H9 (cell line): ENCODE results near the gene OR4N5. TPM values are rescaled to one million over a fixed set of nuclear protein-coding genes. Genes with fewer than 3 reads are reported as not detected.

ENCODE experiments used
- DNase-seq: peaks from one replicate; pipeline ENCODE4 v3.0.0-alpha.2; 2017
- H2AFZ ChIP-seq: one replicate; pipeline ENCODE4 v1.6.1; 2013; ENCODE audit warnings: mild to moderate bottlenecking, low read length, control low read depth, moderate library complexity
- H2AK5ac ChIP-seq: 2 replicates; pipeline ENCODE4 v1.6.1; 2013; ENCODE audit warnings: low read length, control low read depth, mixed read lengths; ENCODE audit not compliant: insufficient read length
- H2BK120ac ChIP-seq: one replicate; pipeline ENCODE4 v1.6.1; 2013; ENCODE audit warnings: low read depth, mild to moderate bottlenecking, low read length, control low read depth, inconsistent platforms; ENCODE audit not compliant: poor library complexity, severe bottlenecking
- H2BK12ac ChIP-seq: 2 replicates; pipeline ENCODE4 v1.6.1; 2013; ENCODE audit warnings: low read length, control low read depth, mixed read lengths, low read depth; ENCODE audit not compliant: insufficient read length
- H2BK15ac ChIP-seq: 2 replicates; pipeline ENCODE4 v1.6.1; 2013; ENCODE audit warnings: low read depth, low read length, control low read depth
- H2BK20ac ChIP-seq: one replicate; pipeline ENCODE4 v1.6.1; 2013; ENCODE audit warnings: low read depth, mild to moderate bottlenecking, low read length, control low read depth, inconsistent platforms; ENCODE audit not compliant: poor library complexity, severe bottlenecking
- H2BK5ac ChIP-seq: 2 replicates; pipeline ENCODE4 v1.6.1; 2013; ENCODE audit warnings: low read length, control low read depth, mixed read lengths; ENCODE audit not compliant: insufficient read length
- H3K14ac ChIP-seq: 2 replicates; pipeline ENCODE4 v1.6.1; 2013; ENCODE audit warnings: low read length, control low read depth; ENCODE audit not compliant: insufficient read depth
- H3K18ac ChIP-seq: 2 replicates; pipeline ENCODE4 v1.6.1; 2013; ENCODE audit warnings: low read depth, mild to moderate bottlenecking, mixed read lengths, low read length, control low read depth; ENCODE audit not compliant: insufficient read length
- H3K23ac ChIP-seq: 2 replicates; pipeline ENCODE4 v1.6.1; 2013; ENCODE audit warnings: low read length, control low read depth, mixed read lengths, low read depth; ENCODE audit not compliant: insufficient read length
- H3K23me2 ChIP-seq: 2 replicates; pipeline ENCODE4 v1.6.1; 2013; ENCODE audit warnings: low read depth, mild to moderate bottlenecking, mixed read lengths, low read length, control low read depth; ENCODE audit not compliant: insufficient read length, poor library complexity, severe bottlenecking
- H3K27ac ChIP-seq: 2 replicates; pipeline ENCODE4 v1.5.1; 2013; ENCODE audit warnings: low read length, control low read depth, mixed read lengths, low read depth; ENCODE audit not compliant: insufficient read length
- H3K27me3 ChIP-seq: 2 replicates; pipeline ENCODE4 v1.6.1; 2013; ENCODE audit warnings: low read length, control low read depth, inconsistent platforms; ENCODE audit not compliant: insufficient read depth
- H3K4ac ChIP-seq: 2 replicates; pipeline ENCODE4 v1.6.1; 2013; ENCODE audit warnings: low read depth, mild to moderate bottlenecking, control low read depth, inconsistent platforms, low read length, moderate library complexity
- H3K4me1 ChIP-seq: 2 replicates; pipeline ENCODE4 v1.6.1; 2013; ENCODE audit warnings: low read length, control low read depth, inconsistent platforms; ENCODE audit not compliant: insufficient read depth
- H3K4me2 ChIP-seq: 2 replicates; pipeline ENCODE4 v1.6.1; 2013; ENCODE audit warnings: low read length, control low read depth, mixed read lengths; ENCODE audit not compliant: insufficient read length, insufficient read depth
- H3K56ac ChIP-seq: 2 replicates; pipeline ENCODE4 v1.6.1; 2013; ENCODE audit warnings: low read depth, mild to moderate bottlenecking, mixed read lengths, low read length, control low read depth; ENCODE audit not compliant: insufficient read length
- H3K79me1 ChIP-seq: 2 replicates; pipeline ENCODE4 v1.6.1; 2013; ENCODE audit warnings: low read depth, mild to moderate bottlenecking, moderate library complexity, low read length, control low read depth, inconsistent platforms; ENCODE audit not compliant: insufficient read depth, poor library complexity, severe bottlenecking
- H3K79me2 ChIP-seq: 2 replicates; pipeline ENCODE4 v1.6.1; 2013; ENCODE audit warnings: low read length, control low read depth, inconsistent platforms; ENCODE audit not compliant: insufficient read depth
- H3K9ac ChIP-seq: 2 replicates; pipeline ENCODE4 v1.6.1; 2013; ENCODE audit warnings: low read length, control low read depth, mixed read lengths; ENCODE audit not compliant: insufficient read length; ENCODE audit errors: extremely low read depth
- H3K9me3 ChIP-seq: one replicate; pipeline ENCODE4 v1.6.1; 2013; ENCODE audit warnings: low read depth, low read length, inconsistent platforms; ENCODE audit not compliant: control insufficient read depth
- H3T11ph ChIP-seq: one replicate; pipeline ENCODE4 v1.6.1; 2013; ENCODE audit warnings: mild to moderate bottlenecking, low read length, control low read depth, inconsistent platforms
- H4K20me1 ChIP-seq: one replicate; pipeline ENCODE4 v1.6.1; 2013; ENCODE audit not compliant: control insufficient read depth, insufficient read length, insufficient read depth
- H4K5ac ChIP-seq: 2 replicates; pipeline ENCODE4 v1.6.1; 2013; ENCODE audit warnings: low read depth, mild to moderate bottlenecking, mixed read lengths, low read length, control low read depth; ENCODE audit not compliant: insufficient read length
- H4K8ac ChIP-seq: replicated peaks from 2 replicates; pipeline ENCODE4 v1.6.1; 2013; ENCODE audit warnings: low read length, control low read depth, mixed read lengths, low read depth; ENCODE audit not compliant: insufficient read length
- H4K91ac ChIP-seq: 2 replicates; pipeline ENCODE4 v1.6.1; 2013; ENCODE audit warnings: low read depth, mild to moderate bottlenecking, moderate library complexity, mixed read lengths, low read length, control low read depth; ENCODE audit not compliant: insufficient read length
- H3K27ac Mint-ChIP-seq, 3 experiments: 2 replicates in 2 of 3; 3 replicates in 1 of 3; pipeline ENCODE4 v1.8.0; 2020 to 2021; ENCODE audit warnings: mixed read lengths in 3 of 3, mild to moderate bottlenecking in 1 of 3, moderate library complexity in 1 of 3
- H3K27me3 Mint-ChIP-seq: 2 replicates; pipeline ENCODE4 v1.8.0; 2021; ENCODE audit warnings: low read depth, mild to moderate bottlenecking, moderate library complexity, mixed read lengths
- H3K36me3 Mint-ChIP-seq, 3 experiments: 2 replicates in 2 of 3; 3 replicates in 1 of 3; pipeline ENCODE4 v1.8.0; 2020 to 2021; ENCODE audit warnings: low read depth in 3 of 3, mixed read lengths in 3 of 3; ENCODE audit not compliant: insufficient read depth in 1 of 3
- H3K4me1 Mint-ChIP-seq, 2 experiments: 2 replicates each; pipeline ENCODE4 v1.8.0; 2020; ENCODE audit warnings: mixed read lengths in 2 of 2
- H3K4me3 Mint-ChIP-seq, 2 experiments: 2 replicates in 1 of 2; 3 replicates in 1 of 2; pipeline ENCODE4 v1.8.0; 2020 to 2021; ENCODE audit warnings: mild to moderate bottlenecking in 2 of 2, mixed read lengths in 2 of 2, moderate library complexity in 1 of 2
- H3K9me3 Mint-ChIP-seq, 2 experiments: 2 replicates in 1 of 2; 3 replicates in 1 of 2; pipeline ENCODE4 v1.8.0; 2020; ENCODE audit warnings: mild to moderate bottlenecking in 2 of 2, mixed read lengths in 2 of 2, moderate library complexity in 1 of 2
- CTCF ChIP-seq: fragments of 200-600 bp; sonication (generic); conservative IDR thresholded peaks from 3 replicates; pipeline ENCODE4 v1.8.0; 2021; ENCODE audit warnings: antibody characterized with exemption, mild to moderate bottlenecking
- total RNA-seq: library from RNA; stranded (reverse); gene quantifications from 2 replicates; pipeline ENCODE4 v1.2.1, GENCODE V29; 2021

OR4N5 gene
- total RNA-seq, 1 experiment from 2014 or later: not detected

DNA sequence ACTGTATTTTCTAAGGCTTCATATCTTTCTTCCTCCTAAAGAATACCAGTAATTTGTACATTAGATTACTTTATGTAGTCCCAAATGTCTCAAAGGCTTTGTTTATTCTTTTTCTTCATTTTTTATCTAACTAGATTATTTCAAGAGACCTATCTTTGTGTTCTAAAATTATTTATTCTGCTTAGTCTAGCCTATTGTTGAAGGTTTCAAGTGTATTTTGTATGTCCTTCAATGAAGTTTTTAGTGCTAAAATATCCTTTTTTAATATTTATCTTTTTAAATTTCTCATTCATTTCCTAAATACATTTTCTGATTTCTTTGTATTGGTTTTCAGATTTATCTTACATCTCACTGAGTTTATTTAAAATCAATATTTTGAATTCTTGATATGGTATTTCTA lies 25.8 kb downstream of the OR4N5 start:
- Histone ChIP-seq H2BK15ac (no peak overlapping the region), H2BK20ac (no peak overlapping the region), H3K79me1 (no peaks in the 10 kb centered on the region), H3K9me3 (peaks cover 52% of the 10 kb centered on the region), H2AFZ (no peak overlapping the region), H3K18ac (no peak overlapping the region), H4K91ac (no peak overlapping the region), H3K56ac (no peak overlapping the region), H3K4me1 (no peaks in the 10 kb centered on the region), H2BK5ac (no peak overlapping the region), H2AK5ac (no peak overlapping the region), H2BK120ac (no peak overlapping the region), H3T11ph (no peak overlapping the region), H3K23ac (no peak overlapping the region), H3K4ac (no peak overlapping the region), H3K27me3 (no peaks in the 10 kb centered on the region), H2BK12ac (no peak overlapping the region), H3K23me2 (no peaks in the 10 kb centered on the region), H3K79me2 (no peaks in the 10 kb centered on the region), H3K14ac (no peak overlapping the region), H4K5ac (no peak overlapping the region), H4K20me1 (no peaks in the 10 kb centered on the region), H3K9ac (no peak overlapping the region), H4K8ac (no peak overlapping the region), H3K4me2 (no peak overlapping the region), H3K27ac (no peak overlapping the region)
- H3K4me3 Mint-ChIP-seq: no peak overlapping the region
- H3K9me3 Mint-ChIP-seq: peaks cover 90 to 97% of the 10 kb centered on the region in 2 experiments
- H3K4me1 Mint-ChIP-seq: no peaks in the 10 kb centered on the region
- no peak for DNase-seq
- no peak overlapping the region for H3K27ac Mint-ChIP-seq
- peaks cover 3 to 31% (median 3%) of the 10 kb centered on the region in 3 experiments; a peak in 6 of 7 replicates for H3K36me3 Mint-ChIP-seq
- H3K27me3 Mint-ChIP-seq: no peaks in the 10 kb centered on the region; the same call in none of the 2 replicates
- no peak for TF ChIP-seq CTCF
